Hippocampal formation (tissue), 2 donors: Measurements from ENCODE around the gene PSPN.

Source experiments
- DNase-seq, 2 donors: peaks; one replicate each; lab custom pipeline; 2025; lab: John Stamatoyannopoulos, UW

PSPN gene

GRCh38 chr19:6325614-6326013 is 50.1 kb downstream of the PSPN start:
- no peak for DNase-seq
